NCI-H2107 (cell line): ENCODE measurements around the gene DHCR7.
"Not testable (repeated sequence)": the region's sequence is repeated elsewhere in the genome, so short reads cannot be mapped to it uniquely, and the experiment has no call there.

Experiments used
- DNase-seq: peaks from one replicate; lab custom pipeline; 2025; lab: John Stamatoyannopoulos, UW

DHCR7 gene

GRCh38 chr11:71437879-71438278 is 10.3 kb downstream of the DHCR7 start:
- no peak for DNase-seq

GRCh38 chr11:71437399-71437798 is 10.8 kb downstream of the DHCR7 start:
- DNase-seq, result no peak

DNA sequence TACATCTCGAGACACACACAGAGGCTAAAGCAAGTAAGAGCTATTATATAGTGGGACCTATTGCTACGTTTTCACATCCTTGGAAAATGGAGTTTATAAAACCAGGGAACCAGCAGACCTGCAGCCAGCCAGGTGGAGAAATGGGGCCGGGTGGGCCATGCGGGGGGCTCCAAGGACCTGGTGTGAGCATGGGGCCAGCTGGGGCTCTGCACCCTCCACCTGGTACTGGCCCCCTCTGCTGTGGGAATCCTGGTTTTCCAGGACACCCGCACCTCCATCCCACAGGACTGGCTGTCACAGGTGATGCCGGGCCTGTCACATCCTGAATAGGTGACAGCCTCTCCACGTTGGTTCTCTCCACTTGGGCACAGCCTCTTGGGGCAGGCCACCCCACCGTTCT is 11.3 kb downstream of the DHCR7 start:
- DNase-seq, result no peak

GRCh38 chr11:71435278-71435951 is 12.8 kb downstream of the DHCR7 start:
- DNase-seq, result no peak

DNA sequence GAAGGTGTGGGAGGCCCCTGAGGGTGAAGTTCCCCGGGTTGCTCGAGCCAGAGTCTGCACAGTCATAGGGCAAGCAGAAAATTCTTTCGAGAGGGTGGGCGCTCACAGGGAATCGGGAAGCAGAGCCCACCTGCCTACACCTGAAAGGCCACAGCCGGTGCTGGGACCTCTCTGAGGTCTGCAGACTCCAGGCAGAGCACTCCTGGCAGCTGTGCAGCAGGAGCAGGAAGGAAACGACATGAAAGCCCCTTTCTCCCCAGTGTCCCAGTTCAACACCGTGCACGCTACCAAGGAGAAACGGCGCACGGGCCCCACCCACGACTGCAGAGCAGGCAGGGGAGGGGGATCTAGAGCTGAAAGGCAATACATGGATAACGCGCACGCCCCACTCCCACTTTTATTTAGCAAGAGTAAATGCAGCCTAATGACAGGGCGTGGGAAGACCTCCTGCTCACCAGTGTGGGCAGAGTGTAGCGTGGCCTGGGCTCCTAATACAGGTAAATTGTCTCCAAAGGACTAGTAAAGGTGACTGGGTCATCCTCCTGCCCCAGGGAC is 13.5 kb downstream of the DHCR7 start:
- no peak for DNase-seq

GRCh38 chr11:71433648-71434450 is 14.3 kb downstream of the DHCR7 start:
- DNase-seq, result no peak

DNA sequence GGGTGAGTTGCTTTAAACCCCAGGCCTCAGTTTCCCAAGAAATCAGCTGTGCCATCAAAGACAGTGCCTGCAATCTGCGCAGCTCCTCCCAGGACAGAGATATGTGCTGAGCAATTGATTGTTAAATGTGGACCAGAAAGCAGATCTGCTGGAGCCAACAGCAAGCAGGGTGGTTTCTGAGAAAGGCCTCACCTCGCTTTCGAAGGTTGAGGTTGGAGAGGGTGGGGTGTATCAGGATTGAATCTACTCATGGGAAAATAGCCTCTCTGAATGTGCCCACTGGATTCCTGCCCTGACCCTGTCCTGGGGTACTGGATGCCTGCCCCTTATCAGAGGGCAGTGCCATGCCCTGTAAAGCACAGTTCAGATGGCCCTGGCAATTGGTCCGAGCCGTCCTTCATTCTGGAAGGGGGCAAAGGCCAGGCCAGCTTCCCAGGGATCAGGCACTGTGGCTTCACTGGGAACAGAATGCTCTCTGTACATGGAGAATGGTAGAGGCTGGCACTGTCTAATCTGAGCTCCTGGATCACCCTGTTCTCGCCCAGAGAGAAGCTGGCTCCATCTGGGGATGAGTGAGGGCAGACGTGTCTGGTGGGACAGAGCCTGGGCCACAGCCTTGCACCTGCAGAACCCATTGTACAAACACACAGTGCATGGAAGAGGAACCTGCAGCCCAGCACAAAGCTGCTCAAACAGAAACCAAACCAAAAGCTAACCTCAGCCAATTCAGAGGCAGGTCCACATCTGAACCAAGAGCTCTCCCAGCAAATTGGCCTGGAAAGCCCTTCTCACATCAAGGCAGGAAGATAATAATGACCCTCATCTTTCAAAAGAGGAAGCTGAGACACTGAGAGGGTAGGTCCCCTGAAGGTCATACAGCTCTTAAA is 15.2 kb downstream of the DHCR7 start:
- DNase-seq, result no peak

- DNase-seq, result no peak
Measured at GRCh38 chr11:71431271-71431670, 16.9 kb downstream of the DHCR7 start.

- DNase-seq, result no peak
Measured at GRCh38 chr11:71430166-71430565, 18.0 kb downstream of the DHCR7 start.

- DNase-seq, result no peak
Measured at GRCh38 chr11:71429701-71430100, 18.5 kb downstream of the DHCR7 start.

- DNase-seq, result no peak
Measured at GRCh38 chr11:71428861-71429435, 19.2 kb downstream of the DHCR7 start.

GRCh38 chr11:71426413-71426812 is 21.8 kb downstream of the DHCR7 start:
- DNase-seq, result no peak

GRCh38 chr11:71425860-71426259 is 22.3 kb downstream of the DHCR7 start:
- no peak for DNase-seq

DNA sequence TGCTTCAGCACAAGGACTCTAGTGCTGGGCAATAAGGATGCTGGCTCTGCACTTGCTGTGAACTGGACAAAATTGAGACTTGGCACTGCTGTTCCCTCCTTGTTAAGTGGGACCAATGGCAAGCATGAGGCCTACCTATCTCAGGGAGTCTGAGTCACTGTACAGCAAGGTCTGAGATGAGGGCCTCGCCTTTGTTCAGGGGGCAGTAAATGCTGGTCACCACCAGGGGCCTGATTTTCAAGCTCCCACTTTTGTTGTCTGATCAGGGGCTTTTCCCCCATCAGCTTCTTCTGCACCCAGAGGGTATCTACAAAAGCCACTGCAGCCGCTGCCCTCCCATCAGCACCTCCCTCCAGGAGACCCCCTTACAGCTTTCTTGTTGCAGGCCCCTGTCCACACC is 22.8 kb downstream of the DHCR7 start:
- no peak for DNase-seq

GRCh38 chr11:71423181-71423790 is 24.9 kb downstream of the DHCR7 start:
- no peak for DNase-seq

DNA sequence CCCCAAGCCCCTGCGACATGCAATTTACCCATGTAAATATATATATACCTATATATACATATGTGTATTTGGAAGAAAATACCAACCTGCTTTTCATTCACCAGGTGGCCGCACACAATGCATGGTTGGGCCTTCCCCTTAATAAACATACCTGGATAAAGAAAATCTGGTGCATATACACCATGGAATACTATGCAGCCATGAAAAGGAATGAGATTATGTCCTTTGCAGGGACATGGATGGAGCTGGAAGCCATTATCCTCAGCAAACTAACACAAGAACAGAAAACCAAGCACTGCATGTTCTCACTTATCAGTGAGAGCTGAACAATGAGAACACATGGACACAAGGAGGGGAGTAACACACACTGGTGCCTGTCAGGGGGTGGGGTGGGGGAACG is 25.9 kb downstream of the DHCR7 start:
- not testable (repeated sequence) for DNase-seq

- no peak for DNase-seq
Measured at GRCh38 chr11:71421392-71421950, 26.7 kb downstream of the DHCR7 start.

GRCh38 chr11:71420455-71421241 is 27.5 kb downstream of the DHCR7 start:
- DNase-seq, result peak; percentile 53

GRCh38 chr11:71418643-71419042 is 29.6 kb downstream of the DHCR7 start:
- no peak for DNase-seq

- DNase-seq, result no peak
Measured at GRCh38 chr11:71414645-71415044, 33.5 kb downstream of the DHCR7 start.
